ENCODE measurements around the gene DOCK3. TPM values are rescaled to one million over a fixed set of nuclear protein-coding genes. Genes with fewer than 3 reads are reported as not detected.

Gene DOCK3
- polyA plus RNA-seq, 1 donor from 2014 or later = 15.6 TPM

DNA sequence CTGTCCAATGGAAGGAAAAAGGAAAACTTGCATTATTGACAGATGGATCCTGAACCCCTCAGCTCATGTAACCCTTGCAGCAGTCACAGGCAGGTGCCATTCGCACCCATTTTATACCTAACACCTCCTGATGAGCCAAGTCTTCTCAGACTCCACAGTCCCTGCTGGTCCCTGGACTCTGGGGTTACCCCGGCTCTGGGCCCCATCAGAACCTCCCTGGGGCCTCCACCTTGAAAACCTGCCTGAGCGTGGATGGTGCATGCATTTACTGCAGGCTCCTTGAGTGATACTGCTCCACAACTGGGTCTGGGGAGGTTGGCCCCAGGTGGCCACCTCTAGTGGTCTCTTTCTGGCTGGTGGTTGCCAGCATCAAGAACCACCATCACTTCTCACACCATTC, 15.9 kb upstream of the DOCK3 start:
- no peaks in the 10 kb centered on the region for H4K20me1 ChIP-seq (ENCODE audit: insufficient read depth)
- no peaks in the 10 kb centered on the region for H3K9me3 ChIP-seq (ENCODE audit: low read length)
- H3K4me3 ChIP-seq (ENCODE audit: low read length) = no peak overlapping the region
- H3K9me2 ChIP-seq (ENCODE audit: insufficient read depth, low read length) = no peaks in the 10 kb centered on the region
- H3K27ac ChIP-seq (ENCODE audit: low read length) = no peak overlapping the region
- H3K79me2 ChIP-seq (replicated peaks; ENCODE audit: insufficient read depth, low read length) = no peaks in the 10 kb centered on the region
- H3K9ac ChIP-seq (ENCODE audit: low read length) = no peak overlapping the region
- no peak overlapping the region for H2AFZ ChIP-seq (ENCODE audit: low read depth, low read length)
- H3K4me2 ChIP-seq (ENCODE audit: low read length) = no peak overlapping the region
- H3F3A ChIP-seq (ENCODE audit: insufficient read depth, low read length, poor library complexity, severe bottlenecking) = no peaks in the 10 kb centered on the region
- no peaks in the 10 kb centered on the region for H3K27me3 ChIP-seq (ENCODE audit: insufficient read depth, low read depth, low read length)
- H3K36me3 ChIP-seq (ENCODE audit: insufficient read depth, low read length) = no peaks in the 10 kb centered on the region
- TF ChIP-seq, protein P1, sequence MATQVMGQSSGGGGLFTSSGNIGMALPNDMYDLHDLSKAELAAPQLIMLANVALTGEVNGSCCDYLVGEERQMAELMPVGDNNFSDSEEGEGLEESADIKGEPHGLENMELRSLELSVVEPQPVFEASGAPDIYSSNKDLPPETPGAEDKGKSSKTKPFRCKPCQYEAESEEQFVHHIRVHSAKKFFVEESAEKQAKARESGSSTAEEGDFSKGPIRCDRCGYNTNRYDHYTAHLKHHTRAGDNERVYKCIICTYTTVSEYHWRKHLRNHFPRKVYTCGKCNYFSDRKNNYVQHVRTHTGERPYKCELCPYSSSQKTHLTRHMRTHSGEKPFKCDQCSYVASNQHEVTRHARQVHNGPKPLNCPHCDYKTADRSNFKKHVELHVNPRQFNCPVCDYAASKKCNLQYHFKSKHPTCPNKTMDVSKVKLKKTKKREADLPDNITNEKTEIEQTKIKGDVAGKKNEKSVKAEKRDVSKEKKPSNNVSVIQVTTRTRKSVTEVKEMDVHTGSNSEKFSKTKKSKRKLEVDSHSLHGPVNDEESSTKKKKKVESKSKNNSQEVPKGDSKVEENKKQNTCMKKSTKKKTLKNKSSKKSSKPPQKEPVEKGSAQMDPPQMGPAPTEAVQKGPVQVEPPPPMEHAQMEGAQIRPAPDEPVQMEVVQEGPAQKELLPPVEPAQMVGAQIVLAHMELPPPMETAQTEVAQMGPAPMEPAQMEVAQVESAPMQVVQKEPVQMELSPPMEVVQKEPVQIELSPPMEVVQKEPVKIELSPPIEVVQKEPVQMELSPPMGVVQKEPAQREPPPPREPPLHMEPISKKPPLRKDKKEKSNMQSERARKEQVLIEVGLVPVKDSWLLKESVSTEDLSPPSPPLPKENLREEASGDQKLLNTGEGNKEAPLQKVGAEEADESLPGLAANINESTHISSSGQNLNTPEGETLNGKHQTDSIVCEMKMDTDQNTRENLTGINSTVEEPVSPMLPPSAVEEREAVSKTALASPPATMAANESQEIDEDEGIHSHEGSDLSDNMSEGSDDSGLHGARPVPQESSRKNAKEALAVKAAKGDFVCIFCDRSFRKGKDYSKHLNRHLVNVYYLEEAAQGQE (IDR thresholded peaks at IDR 0.05; ENCODE audit: borderline replicate concordance) = no peak
- no peak for TF ChIP-seq EP300 (conservative IDR thresholded peaks at IDR 0.05; ENCODE audit: poor library complexity, severe bottlenecking)
- no peak for TF ChIP-seq POLR2AphosphoS5 (IDR thresholded peaks at IDR 0.05)
- TF ChIP-seq RAD21 (conservative IDR thresholded peaks at IDR 0.05) = no peak

- Histone ChIP-seq H3K9ac (ENCODE audit: low read length) (no peak overlapping the region), H3K9me2 (ENCODE audit: insufficient read depth, low read length) (no peaks in the 10 kb centered on the region), H3K79me2 (replicated peaks; ENCODE audit: insufficient read depth, low read length) (no peaks in the 10 kb centered on the region), H3K27ac (ENCODE audit: low read length) (no peak overlapping the region), H2AFZ (ENCODE audit: low read depth, low read length) (no peak overlapping the region), H3K4me3 (ENCODE audit: low read length) (no peak overlapping the region), H3K4me2 (ENCODE audit: low read length) (no peak overlapping the region), H3F3A (ENCODE audit: insufficient read depth, low read length, poor library complexity, severe bottlenecking) (no peaks in the 10 kb centered on the region), H3K27me3 (ENCODE audit: insufficient read depth, low read depth, low read length) (no peaks in the 10 kb centered on the region), H3K36me3 (ENCODE audit: insufficient read depth, low read length) (no peaks in the 10 kb centered on the region), H4K20me1 (ENCODE audit: insufficient read depth) (no peaks in the 10 kb centered on the region), H3K9me3 (ENCODE audit: low read length) (no peaks in the 10 kb centered on the region)
- no peak for TF ChIP-seq RAD21 (conservative IDR thresholded peaks at IDR 0.05)
- no peak for TF ChIP-seq SMC3 (conservative IDR thresholded peaks at IDR 0.05; ENCODE audit: poor library complexity)
- TF ChIP-seq EP300 (conservative IDR thresholded peaks at IDR 0.05; ENCODE audit: poor library complexity, severe bottlenecking) = no peak
- TF ChIP-seq, protein P1 (IDR thresholded peaks at IDR 0.05; ENCODE audit: borderline replicate concordance) = no peak
- TF ChIP-seq, protein P2, sequence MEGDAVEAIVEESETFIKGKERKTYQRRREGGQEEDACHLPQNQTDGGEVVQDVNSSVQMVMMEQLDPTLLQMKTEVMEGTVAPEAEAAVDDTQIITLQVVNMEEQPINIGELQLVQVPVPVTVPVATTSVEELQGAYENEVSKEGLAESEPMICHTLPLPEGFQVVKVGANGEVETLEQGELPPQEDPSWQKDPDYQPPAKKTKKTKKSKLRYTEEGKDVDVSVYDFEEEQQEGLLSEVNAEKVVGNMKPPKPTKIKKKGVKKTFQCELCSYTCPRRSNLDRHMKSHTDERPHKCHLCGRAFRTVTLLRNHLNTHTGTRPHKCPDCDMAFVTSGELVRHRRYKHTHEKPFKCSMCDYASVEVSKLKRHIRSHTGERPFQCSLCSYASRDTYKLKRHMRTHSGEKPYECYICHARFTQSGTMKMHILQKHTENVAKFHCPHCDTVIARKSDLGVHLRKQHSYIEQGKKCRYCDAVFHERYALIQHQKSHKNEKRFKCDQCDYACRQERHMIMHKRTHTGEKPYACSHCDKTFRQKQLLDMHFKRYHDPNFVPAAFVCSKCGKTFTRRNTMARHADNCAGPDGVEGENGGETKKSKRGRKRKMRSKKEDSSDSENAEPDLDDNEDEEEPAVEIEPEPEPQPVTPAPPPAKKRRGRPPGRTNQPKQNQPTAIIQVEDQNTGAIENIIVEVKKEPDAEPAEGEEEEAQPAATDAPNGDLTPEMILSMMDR (IDR thresholded peaks at IDR 0.05; ENCODE audit: poor library complexity, severe bottlenecking) = no peak
- no peak for TF ChIP-seq TAF1 (IDR thresholded peaks at IDR 0.05; ENCODE audit: low read depth)
- no peak for TF ChIP-seq MXI1 (conservative IDR thresholded peaks at IDR 0.05; ENCODE audit: poor library complexity, severe bottlenecking)
- no peak for TF ChIP-seq EZH2 (IDR thresholded peaks at IDR 0.05; ENCODE audit: borderline replicate concordance, insufficient read depth, low read length, poor library complexity, severe bottlenecking)
- no peak for TF ChIP-seq POLR2AphosphoS5 (IDR thresholded peaks at IDR 0.05)
Measured at GRCh38 chr3:50660386-50660785, 14.3 kb upstream of the DOCK3 start.

All from neural cell (in vitro differentiated cells).